Activated CD8-positive, alpha-beta memory T cell treated with anti-CD3 and anti-CD28 coated beads, Interleukin-2, amount 50 U/mL, for 48 hours (primary cell): ENCODE results near the gene MNAT1.
A peak's percentile ranks its signal among the peaks of the same experiment; 100 is the strongest.

Experiments used
- DNase-seq: peaks from one replicate; pipeline ENCODE4 v3.0.0-alpha.2; 2020

Gene MNAT1

GRCh38 chr14:60973070-60973469, 238.5 kb downstream of the MNAT1 start:
- DNase-seq = no peak

GRCh38 chr14:60974090-60974651, 239.6 kb downstream of the MNAT1 start:
- no peak for DNase-seq

GRCh38 chr14:60975551-60975950, 241.0 kb downstream of the MNAT1 start:
- no peak for DNase-seq

- no peak for DNase-seq
These were observed 243.3 kb downstream of the MNAT1 start for GRCh38 chr14:60977847-60978246.

- DNase-seq = peak; percentile 95
These were observed 246.5 kb downstream of the MNAT1 start, which contains the start of the genes SLC38A6 and TRMT5 for GRCh38 chr14:60980811-60981632. SLC38A6 (plus strand) TSS chr14:60981245; CDS start chr14:60981278, 33 bp downstream. TRMT5 (minus strand) TSS chr14:60981079; CDS start chr14:60980973, 106 bp downstream.

GRCh38 chr14:60981633-60982455, 247.3 kb downstream of the MNAT1 start:
- DNase-seq = no peak

GRCh38 chr14:60984196-60984595, 249.6 kb downstream of the MNAT1 start:
- no peak for DNase-seq

GRCh38 chr14:60986500-60986899, 251.9 kb downstream of the MNAT1 start:
- no peak for DNase-seq

- no peak for DNase-seq
These were observed 255.0 kb downstream of the MNAT1 start for GRCh38 chr14:60989599-60989998.

- no peak for DNase-seq
These were observed 264.1 kb downstream of the MNAT1 start for GRCh38 chr14:60998617-60999016.

GRCh38 chr14:60999536-60999935, 265.0 kb downstream of the MNAT1 start:
- no peak for DNase-seq

- DNase-seq = no peak
These were observed 269.0 kb downstream of the MNAT1 start for GRCh38 chr14:61003571-61003970.

- DNase-seq = no peak
These were observed 285.0 kb downstream of the MNAT1 start for GRCh38 chr14:61019537-61019936.
